HepG2 (cell line): ENCODE data around the gene HRC. TPM values are rescaled to one million over a fixed set of nuclear protein-coding genes. Genes with fewer than 3 reads are reported as not detected.

Experiments
- DDIT3 ChIP-seq: sonication (generic); formaldehyde crosslinking; IDR thresholded peaks from 2 replicates; pipeline ENCODE4 v1.4.0; 2020; ENCODE audit warnings: mild to moderate bottlenecking, missing genetic modification reagents
- KDM5B ChIP-seq: sonication (generic); formaldehyde crosslinking; IDR thresholded peaks from 2 replicates; pipeline ENCODE4 v1.4.0; 2020; ENCODE audit warnings: missing genetic modification reagents, mild to moderate bottlenecking, borderline replicate concordance
- KLF16 ChIP-seq, 2 experiments: sonication (generic) in 1 of 2; formaldehyde crosslinking in 1 of 2; IDR thresholded peaks; 2 replicates each; pipeline versions ENCODE4 v1.6.1 to v1.8.0; 2016 to 2023; ENCODE audit warnings: missing genetic modification reagents in 2 of 2, missing compliant biosample characterization in 1 of 2
- PHF21A ChIP-seq: sonication (generic); formaldehyde crosslinking; IDR thresholded peaks from 2 replicates; pipeline ENCODE4 v1.5.0; 2020; ENCODE audit warnings: mild to moderate bottlenecking, missing genetic modification reagents
- PRDM10 ChIP-seq: sonication (generic); formaldehyde crosslinking; IDR thresholded peaks from 2 replicates; pipeline ENCODE4 v1.4.0; 2020; ENCODE audit warnings: low read depth, missing genetic modification reagents
- RFX3 ChIP-seq: IDR thresholded peaks from 2 replicates; pipeline ENCODE4 v1.6.1; 2016; ENCODE audit warnings: missing biosample characterization, missing genetic modification reagents
- SOX5 ChIP-seq: IDR thresholded peaks from 2 replicates; pipeline ENCODE4 v1.6.1; 2016; ENCODE audit warnings: borderline replicate concordance
- SOX6 ChIP-seq, 2 experiments: fragments of 450-650 bp in 1 of 2; sonication (generic) in 1 of 2; formaldehyde crosslinking in 1 of 2; IDR thresholded peaks; 2 replicates each; pipeline versions ENCODE4 v1.4.0 to v1.6.1; 2017 to 2020; ENCODE audit warnings: antibody characterized with exemption in 1 of 2, mild to moderate bottlenecking in 1 of 2, missing genetic modification reagents in 1 of 2
- TCF7 ChIP-seq: sonication (generic); IDR thresholded peaks from 2 replicates; pipeline ENCODE4 v1.6.1; 2016; ENCODE audit warnings: antibody characterized with exemption, low read depth
- TERF1 ChIP-seq: sonication (generic); formaldehyde crosslinking; IDR thresholded peaks from 2 replicates; pipeline ENCODE4 v1.8.0; 2022; ENCODE audit warnings: mild to moderate bottlenecking, missing genetic modification reagents, moderate library complexity
- ZBTB2 ChIP-seq: sonication (generic); formaldehyde crosslinking; IDR thresholded peaks from 2 replicates; pipeline ENCODE4 v1.8.0; 2022; ENCODE audit warnings: low read depth, missing genetic modification reagents
- ZBTB21 ChIP-seq: sonication (generic); formaldehyde crosslinking; IDR thresholded peaks from 2 replicates; pipeline ENCODE4 v1.4.0; 2020; ENCODE audit warnings: missing genetic modification reagents
- ZFP36 ChIP-seq: fragments of 150-350 bp; IDR thresholded peaks from 2 replicates; pipeline ENCODE4 v1.6.1; 2018; ENCODE audit warnings: borderline replicate concordance, low read length, low read depth; ENCODE audit not compliant: partially characterized antibody
- ZNF136 ChIP-seq: sonication (generic); formaldehyde crosslinking; IDR thresholded peaks from 2 replicates; pipeline ENCODE4 v1.8.1; 2022; ENCODE audit warnings: low read depth, mild to moderate bottlenecking, moderate library complexity, missing genetic modification reagents
- ZNF18 ChIP-seq: sonication (generic); formaldehyde crosslinking; IDR thresholded peaks from 2 replicates; pipeline ENCODE4 v1.8.0; 2022; ENCODE audit warnings: mild to moderate bottlenecking, missing genetic modification reagents; ENCODE audit not compliant: insufficient replicate concordance
- ZNF431 ChIP-seq: sonication (generic); formaldehyde crosslinking; IDR thresholded peaks from 2 replicates; pipeline ENCODE4 v1.9.0; 2022; ENCODE audit warnings: missing genetic modification reagents, low read depth, mild to moderate bottlenecking, borderline replicate concordance
- ZNF510 ChIP-seq: sonication (generic); formaldehyde crosslinking; IDR thresholded peaks from 2 replicates; pipeline ENCODE4 v1.4.0; 2020; ENCODE audit warnings: low read depth, mild to moderate bottlenecking, missing genetic modification reagents
- ZNF749 ChIP-seq: sonication (generic); formaldehyde crosslinking; IDR thresholded peaks from 2 replicates; pipeline ENCODE4 v1.8.0; 2022; ENCODE audit warnings: mild to moderate bottlenecking, missing genetic modification reagents, moderate library complexity, borderline replicate concordance
- ZNF792 ChIP-seq: IDR thresholded peaks from 2 replicates; pipeline ENCODE4 v1.6.1; 2016
- polyA plus RNA-seq, 8 experiments: library from polyadenylated mRNA; depleted of rRNA in 3 of 8; stranded (reverse) in 7 of 8; unstranded in 1 of 8; fragments of >200 nt; fragmentation: Illumina TruSeq in 4 of 8; extraction: Trizol in 4 of 8; gene quantifications; 2 replicates each; pipeline versions ENCODE4 v1.2.1 to v1.2.3, GENCODE V29; 2011 to 2016; ENCODE audit warnings: low read depth in 4 of 8, missing spikeins in 1 of 8, mixed read lengths in 1 of 8; ENCODE audit not compliant: insufficient read depth in 1 of 8
- total RNA-seq, 5 experiments: library from RNA; depleted of rRNA; stranded (reverse); fragments of >200 nt; fragmentation: Illumina TruSeq; extraction: Trizol; gene quantifications; 2 replicates each; pipeline ENCODE4 v1.2.3, GENCODE V29; 2016; ENCODE audit warnings: low read depth in 1 of 5

HRC gene
- total and polyA plus RNA-seq, 2 of the 13 experiments (the other 11 are each of a cell fraction or from before 2014, with no cell fraction given): 3.6 to 15.4 TPM

GRCh38 chr19:49119411-49120324, 35.5 kb downstream of the HRC start, which contains the start of gene PPFIA3 (continued):
- TF ChIP-seq ZNF136 (CRISPR knock-in tag) (no peak), SOX5 (CRISPR knock-in tag) (peak; percentile 28; the same call in 1 of the 2 replicates), ZNF18 (peak; percentile 67), PHF21A (CRISPR knock-in tag) (peak; percentile 39; the same call in 1 of the 2 replicates), ZFP36 (no peak), ZBTB2 (CRISPR knock-in tag) (0 out of 2 replicates have a peak, but pooled peaks have one; percentile 32), ZNF792 (CRISPR knock-in tag) (peak; percentile 84), ZNF431 (0 out of 2 replicates have a peak, but pooled peaks have one; percentile 72), KDM5B (CRISPR knock-in tag) (peak; percentile 74; the same call in 1 of the 2 replicates), TCF7 (no peak), SOX6 (IDR thresholded peaks at IDR 0.05) (no peak), SOX6 (CRISPR knock-in tag; IDR thresholded peaks at IDR 0.05) (no peak), ZNF510 (CRISPR knock-in tag) (no peak), DDIT3 (CRISPR knock-in tag) (no peak), ZBTB21 (no peak), RFX3 (CRISPR knock-in tag) (no peak), ZNF749 (CRISPR knock-in tag) (0 out of 2 replicates have a peak, but pooled peaks have one; percentile 56), PRDM10 (CRISPR knock-in tag) (peak; percentile 77), KLF16 (CRISPR knock-in tag; IDR thresholded peaks at IDR 0.05) (peak in 1 of 2 experiments; percentile 85; a peak in 2 of 4 replicates), TERF1 (0 out of 2 replicates have a peak, but pooled peaks have one; percentile 13)
